ENCODE measurements around the gene TXLNA. TPM values are rescaled to one million over a fixed set of nuclear protein-coding genes. Genes with fewer than 3 reads are reported as not detected.

The TXLNA gene
- total RNA-seq, 1 experiment from 2014 or later: 67.3 TPM

- Histone ChIP-seq H2BK12ac (ENCODE audit: insufficient read length, low read depth, low read length) (no peak within 1 kb of the TSS), H3K56ac (ENCODE audit: insufficient read length, low read depth, low read length) (no peak within 1 kb of the TSS), H3K4me1 (ENCODE audit: insufficient read depth, low read length) (no peaks in the 10 kb centered on the region; the same call in 1 of the 2 replicates), H4K91ac (ENCODE audit: insufficient read length, low read depth, low read length) (no peak within 1 kb of the TSS), H2BK5ac (ENCODE audit: insufficient read length, low read length) (no peak within 1 kb of the TSS), H3K27ac (ENCODE audit: insufficient read length, low read depth, low read length) (no peak within 1 kb of the TSS), H3K9me3 (ENCODE audit: control insufficient read depth, low read depth, low read length) (no peaks in the 10 kb centered on the region), H3K4me2 (ENCODE audit: insufficient read depth, insufficient read length, low read length) (peak within 1 kb of the TSS; percentile 56), H4K20me1 (ENCODE audit: control insufficient read depth, insufficient read depth, insufficient read length) (no peaks in the 10 kb centered on the region), H4K8ac (replicated peaks; ENCODE audit: insufficient read length, low read depth, low read length) (no peak within 1 kb of the TSS), H2BK15ac (ENCODE audit: low read depth, low read length) (no peak within 1 kb of the TSS), H2AK5ac (ENCODE audit: insufficient read length, low read length) (no peak within 1 kb of the TSS), H3K23ac (ENCODE audit: insufficient read length, low read depth, low read length) (no peak within 1 kb of the TSS), H3K23me2 (ENCODE audit: insufficient read length, low read depth, low read length, poor library complexity, severe bottlenecking) (peaks cover 8% of the 10 kb centered on the region), H3K4ac (ENCODE audit: low read depth, low read length) (no peak within 1 kb of the TSS), H3K18ac (ENCODE audit: insufficient read length, low read depth, low read length) (no peak within 1 kb of the TSS), H3K79me1 (ENCODE audit: insufficient read depth, low read depth, low read length, poor library complexity, severe bottlenecking) (no peaks in the 10 kb centered on the region), H2AFZ (ENCODE audit: low read length) (no peak within 1 kb of the TSS), H3T11ph (ENCODE audit: low read length) (no peak within 1 kb of the TSS), H3K27me3 (ENCODE audit: insufficient read depth, low read length) (no peaks in the 10 kb centered on the region; the same call in 1 of the 2 replicates), H2BK120ac (ENCODE audit: low read depth, low read length, poor library complexity, severe bottlenecking) (no peak within 1 kb of the TSS), H3K9ac (ENCODE audit: extremely low read depth, insufficient read length, low read length) (no peak within 1 kb of the TSS), H2BK20ac (ENCODE audit: low read depth, low read length, poor library complexity, severe bottlenecking) (no peak within 1 kb of the TSS), H3K14ac (ENCODE audit: insufficient read depth, low read length) (peak within 1 kb of the TSS; percentile 21), H3K79me2 (ENCODE audit: insufficient read depth, low read length) (no peaks in the 10 kb centered on the region), H4K5ac (ENCODE audit: insufficient read length, low read depth, low read length) (no peak within 1 kb of the TSS)
- Mint-ChIP-seq H3K9me3 (no peaks in the 10 kb centered on the region), H3K27ac (peak within 1 kb of the TSS; percentile 57 to 89 (median 76); a peak in 5 of 7 replicates), H3K4me1 (peaks cover 40 to 41% of the 10 kb centered on the region in 2 experiments), H3K36me3 (ENCODE audit: insufficient read depth in 1 of 3, low read depth in 3 of 3) (peaks cover 10 to 31% (median 25%) of the 10 kb centered on the region in 3 experiments; a peak in 6 of 7 replicates), H3K27me3 (ENCODE audit: low read depth) (peaks cover 11% of the 10 kb centered on the region), H3K4me3 (peak within 1 kb of the TSS; percentile 69 to 81)
- WGBS (ENCODE audit: extremely low coverage, insufficient read length, low lambda C conversion rate): no CpG with 5 or more reads among the region's 34 CpGs
- TF ChIP-seq, protein P1, sequence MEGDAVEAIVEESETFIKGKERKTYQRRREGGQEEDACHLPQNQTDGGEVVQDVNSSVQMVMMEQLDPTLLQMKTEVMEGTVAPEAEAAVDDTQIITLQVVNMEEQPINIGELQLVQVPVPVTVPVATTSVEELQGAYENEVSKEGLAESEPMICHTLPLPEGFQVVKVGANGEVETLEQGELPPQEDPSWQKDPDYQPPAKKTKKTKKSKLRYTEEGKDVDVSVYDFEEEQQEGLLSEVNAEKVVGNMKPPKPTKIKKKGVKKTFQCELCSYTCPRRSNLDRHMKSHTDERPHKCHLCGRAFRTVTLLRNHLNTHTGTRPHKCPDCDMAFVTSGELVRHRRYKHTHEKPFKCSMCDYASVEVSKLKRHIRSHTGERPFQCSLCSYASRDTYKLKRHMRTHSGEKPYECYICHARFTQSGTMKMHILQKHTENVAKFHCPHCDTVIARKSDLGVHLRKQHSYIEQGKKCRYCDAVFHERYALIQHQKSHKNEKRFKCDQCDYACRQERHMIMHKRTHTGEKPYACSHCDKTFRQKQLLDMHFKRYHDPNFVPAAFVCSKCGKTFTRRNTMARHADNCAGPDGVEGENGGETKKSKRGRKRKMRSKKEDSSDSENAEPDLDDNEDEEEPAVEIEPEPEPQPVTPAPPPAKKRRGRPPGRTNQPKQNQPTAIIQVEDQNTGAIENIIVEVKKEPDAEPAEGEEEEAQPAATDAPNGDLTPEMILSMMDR (conservative IDR thresholded peaks at IDR 0.05): no peak
- peak; percentile 86 for DNase-seq
Observed at GRCh38 chr1:32200226-32201010, 20.9 kb downstream of the TXLNA start, which contains the start of gene CCDC28B. Gene CCDC28B (plus strand): TSS chr1:32200595. CDS start chr1:32201936, 1,341 bp downstream.

All from H9 (cell line).